ENCODE measurements around the gene PCCB. TPM values are rescaled to one million over a fixed set of nuclear protein-coding genes. Genes with fewer than 3 reads are reported as not detected.

PCCB gene
- total and polyA plus RNA-seq, 4 donors: 55.8 to 79.1 (median 61.5) TPM

DNA sequence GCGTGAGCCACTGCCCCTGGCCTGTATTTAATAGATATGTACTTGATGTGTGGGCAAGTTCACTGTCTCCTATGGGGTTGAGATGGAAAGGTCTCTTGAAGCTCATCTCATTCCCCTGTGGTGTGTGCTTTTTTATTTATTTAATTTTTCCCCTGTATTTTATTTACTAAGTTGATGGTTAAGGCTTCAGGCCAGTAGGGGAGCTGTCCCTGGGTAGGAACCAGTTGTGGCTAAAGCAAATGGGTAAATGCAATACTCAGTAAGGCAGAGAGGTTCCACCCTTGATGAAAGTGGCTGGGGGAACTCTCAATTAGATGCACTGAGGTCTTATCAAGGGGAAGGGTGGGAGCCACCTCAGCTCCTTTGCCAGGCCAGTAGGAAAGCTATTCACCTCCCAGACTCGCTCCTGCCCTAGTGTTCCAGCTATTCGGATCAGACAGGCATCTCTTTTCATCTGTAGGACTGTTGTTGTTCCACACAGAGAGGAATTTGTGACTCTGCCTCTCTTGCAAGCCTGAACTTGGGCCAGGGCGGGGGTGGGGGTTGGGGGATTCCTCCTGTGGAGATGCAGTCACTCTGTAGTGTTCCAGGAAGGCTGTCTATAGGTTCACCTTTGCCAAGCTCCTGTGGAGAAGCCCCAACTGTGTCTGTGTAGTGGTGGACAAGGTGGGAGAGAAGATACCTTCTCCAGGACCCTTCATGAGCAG is 26.1 kb downstream of the PCCB start:
- Histone ChIP-seq H3K4me3 (ENCODE audit: low read depth, low read length) (no peak overlapping the region), H3K27me3 (ENCODE audit: control insufficient read depth, insufficient read depth, low read length) (no peaks in the 10 kb centered on the region), H3K27ac (ENCODE audit: low read depth, low read length) (no peak overlapping the region), H3K4me1 (ENCODE audit: control insufficient read depth, insufficient read depth, low read length) (no peaks in the 10 kb centered on the region), H3K36me3 (ENCODE audit: control insufficient read depth, insufficient read depth, low read length) (peaks cover 23% of the 10 kb centered on the region), H3K9me3 (ENCODE audit: control insufficient read depth, insufficient read depth, low read length) (peaks cover 17% of the 10 kb centered on the region)
- 76% methylated on average over 2 of the region's 4 CpGs for WGBS (ENCODE audit: insufficient coverage)
- DNase-seq (ENCODE audit: low read depth in 4 of 6, low spot score in 6 of 6): no peak

- Histone ChIP-seq H3K36me3 (ENCODE audit: control insufficient read depth, insufficient read depth, low read length) (peaks cover 23% of the 10 kb centered on the region), H3K27ac (ENCODE audit: low read depth, low read length) (no peak overlapping the region), H3K9me3 (ENCODE audit: control insufficient read depth, insufficient read depth, low read length) (peaks cover 17% of the 10 kb centered on the region), H3K4me1 (ENCODE audit: control insufficient read depth, insufficient read depth, low read length) (no peaks in the 10 kb centered on the region), H3K4me3 (ENCODE audit: low read depth, low read length) (no peak overlapping the region), H3K27me3 (ENCODE audit: control insufficient read depth, insufficient read depth, low read length) (no peaks in the 10 kb centered on the region)
- DNase-seq (ENCODE audit: low read depth in 4 of 6, low spot score in 6 of 6): no peak
- WGBS (ENCODE audit: insufficient coverage): 84% methylated on average over 5 of the region's 5 CpGs
These were observed 27.0 kb downstream of the PCCB start for GRCh38 chr3:136277115-136277514.

GRCh38 chr3:136277634-136278033 is 27.5 kb downstream of the PCCB start:
- no peak for DNase-seq (ENCODE audit: low read depth in 4 of 6, low spot score in 6 of 6)

GRCh38 chr3:136279092-136279491 is 29.0 kb downstream of the PCCB start:
- DNase-seq (ENCODE audit: low read depth in 4 of 6, low spot score in 6 of 6): no peak
- Histone ChIP-seq H3K4me3 (ENCODE audit: low read depth, low read length) (no peak overlapping the region), H3K27me3 (ENCODE audit: control insufficient read depth, insufficient read depth, low read length) (no peaks in the 10 kb centered on the region), H3K27ac (ENCODE audit: low read depth, low read length) (no peak overlapping the region), H3K36me3 (ENCODE audit: control insufficient read depth, insufficient read depth, low read length) (peaks cover 28% of the 10 kb centered on the region), H3K9me3 (ENCODE audit: control insufficient read depth, insufficient read depth, low read length) (peaks cover 17% of the 10 kb centered on the region), H3K4me1 (ENCODE audit: control insufficient read depth, insufficient read depth, low read length) (no peaks in the 10 kb centered on the region)

More at GRCh38 chr3:136277634-136278033, 27.5 kb downstream of the PCCB start:
- Histone ChIP-seq H3K27ac (ENCODE audit: low read depth, low read length) (no peak overlapping the region), H3K9me3 (ENCODE audit: control insufficient read depth, insufficient read depth, low read length) (peaks cover 17% of the 10 kb centered on the region), H3K4me3 (ENCODE audit: low read depth, low read length) (no peak overlapping the region), H3K27me3 (ENCODE audit: control insufficient read depth, insufficient read depth, low read length) (no peaks in the 10 kb centered on the region), H3K36me3 (ENCODE audit: control insufficient read depth, insufficient read depth, low read length) (peaks cover 23% of the 10 kb centered on the region), H3K4me1 (ENCODE audit: control insufficient read depth, insufficient read depth, low read length) (no peaks in the 10 kb centered on the region)
- 63% methylated on average over 2 of the region's 4 CpGs for WGBS (ENCODE audit: insufficient coverage)

DNA sequence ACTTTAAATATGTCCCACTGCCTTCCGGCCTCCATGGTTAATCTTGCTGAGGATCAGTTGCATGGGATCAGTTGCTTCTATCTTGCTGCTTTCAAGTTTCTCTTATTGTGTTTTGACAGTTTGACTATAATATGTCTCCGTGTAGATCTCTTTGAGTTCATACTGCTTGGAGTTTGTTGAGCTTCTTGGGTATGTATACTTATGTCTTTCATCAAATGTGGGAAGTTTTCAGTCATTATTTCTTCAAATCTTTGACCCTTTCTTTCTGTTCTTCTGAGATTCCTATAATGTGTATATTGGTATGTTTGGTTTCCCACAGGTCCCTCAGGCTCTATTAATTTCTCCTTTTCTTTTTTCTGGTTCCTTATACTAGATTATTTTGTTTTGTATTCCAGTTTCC is 30.8 kb downstream of the PCCB start:
- 100% methylated on average over 1 of the region's 2 CpGs for WGBS (ENCODE audit: insufficient coverage)
- Histone ChIP-seq H3K27me3 (ENCODE audit: control insufficient read depth, insufficient read depth, low read length) (no peaks in the 10 kb centered on the region), H3K4me3 (ENCODE audit: low read depth, low read length) (no peak overlapping the region), H3K9me3 (ENCODE audit: control insufficient read depth, insufficient read depth, low read length) (peaks cover 17% of the 10 kb centered on the region), H3K27ac (ENCODE audit: low read depth, low read length) (no peak overlapping the region), H3K4me1 (ENCODE audit: control insufficient read depth, insufficient read depth, low read length) (no peaks in the 10 kb centered on the region), H3K36me3 (ENCODE audit: control insufficient read depth, insufficient read depth, low read length) (peaks cover 32% of the 10 kb centered on the region)
- no peak for DNase-seq (ENCODE audit: low read depth in 4 of 6, low spot score in 6 of 6)

DNA sequence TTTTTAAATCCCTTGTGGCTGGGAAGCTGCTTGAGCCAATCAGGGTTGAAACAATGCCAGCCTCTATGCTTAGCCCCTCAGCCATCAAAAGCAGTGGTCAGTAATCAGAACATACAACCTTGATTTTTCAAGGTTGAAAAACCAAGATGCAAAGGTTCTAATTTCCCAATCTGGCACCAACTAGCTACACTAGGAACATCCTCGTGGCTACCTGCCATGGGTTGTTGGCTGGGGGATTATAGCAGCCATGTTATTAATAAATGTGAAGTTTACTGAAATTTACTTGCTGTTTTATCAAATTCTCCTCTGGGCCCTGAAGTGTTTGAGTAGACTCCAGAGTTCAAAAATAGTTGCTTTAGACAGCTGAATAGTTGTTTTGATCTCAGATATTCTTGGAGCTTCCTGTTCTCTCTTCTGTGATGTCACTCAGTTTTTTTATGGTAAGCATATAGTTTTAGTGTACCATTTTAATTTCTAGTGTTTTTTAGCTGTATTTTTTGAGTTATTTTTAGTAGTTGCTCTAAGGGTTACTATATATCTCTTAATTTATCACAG is 31.9 kb downstream of the PCCB start:
- no CpG with 5 or more reads among the region's 1 CpG for WGBS (ENCODE audit: insufficient coverage)
- no peaks in the 10 kb centered on the region for H3K27me3 ChIP-seq (ENCODE audit: control insufficient read depth, insufficient read depth, low read length)
- DNase-seq (ENCODE audit: low read depth in 4 of 6, low spot score in 6 of 6): peak in 1 of 6 donors; percentile 35

DNA sequence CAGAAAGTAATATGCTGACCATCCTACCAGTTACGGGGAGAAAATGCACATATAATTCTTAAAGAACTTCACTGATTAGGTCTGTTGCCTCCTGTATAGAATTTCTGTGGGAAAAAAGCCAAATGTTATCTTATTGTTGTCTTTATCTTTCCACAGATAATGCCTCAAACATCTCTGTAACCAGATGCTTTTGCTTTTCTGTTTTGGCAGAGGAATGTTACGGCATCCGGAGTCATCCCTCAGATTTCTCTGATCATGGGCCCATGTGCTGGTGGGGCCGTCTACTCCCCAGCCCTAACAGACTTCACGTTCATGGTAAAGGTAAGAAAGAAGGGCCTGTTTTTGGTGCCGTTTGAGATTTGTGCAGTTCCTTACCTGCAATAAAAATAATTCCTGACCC is 33.5 kb downstream of the PCCB start:
- DNase-seq (ENCODE audit: low read depth in 4 of 6, low spot score in 6 of 6): no peak
- H3K4me3 ChIP-seq (ENCODE audit: low read depth, low read length): no peak overlapping the region
- no peaks in the 10 kb centered on the region for H3K4me1 ChIP-seq (ENCODE audit: control insufficient read depth, insufficient read depth, low read length)
- no CpG with 5 or more reads among the region's 6 CpGs for WGBS (ENCODE audit: insufficient coverage)
- peaks cover 15% of the 10 kb centered on the region for H3K9me3 ChIP-seq (ENCODE audit: control insufficient read depth, insufficient read depth, low read length)
- peaks cover 30% of the 10 kb centered on the region for H3K36me3 ChIP-seq (ENCODE audit: control insufficient read depth, insufficient read depth, low read length)
- H3K27ac ChIP-seq (ENCODE audit: low read depth, low read length): no peak overlapping the region
- H3K27me3 ChIP-seq (ENCODE audit: control insufficient read depth, insufficient read depth, low read length): no peaks in the 10 kb centered on the region

More for the DNA sequence above, 31.9 kb downstream of the PCCB start:
- H3K4me3 ChIP-seq (ENCODE audit: low read depth, low read length): no peak overlapping the region
- peaks cover 17% of the 10 kb centered on the region for H3K9me3 ChIP-seq (ENCODE audit: control insufficient read depth, insufficient read depth, low read length)
- peaks cover 29% of the 10 kb centered on the region for H3K36me3 ChIP-seq (ENCODE audit: control insufficient read depth, insufficient read depth, low read length)
- H3K4me1 ChIP-seq (ENCODE audit: control insufficient read depth, insufficient read depth, low read length): no peaks in the 10 kb centered on the region
- H3K27ac ChIP-seq (ENCODE audit: low read depth, low read length): no peak overlapping the region

GRCh38 chr3:136291302-136291701 is 41.2 kb downstream of the PCCB start:
- no CpG with 5 or more reads among the region's 5 CpGs for WGBS (ENCODE audit: insufficient coverage)
- no peak for DNase-seq (ENCODE audit: low read depth in 4 of 6, low spot score in 6 of 6)
- peaks cover 21% of the 10 kb centered on the region for H3K36me3 ChIP-seq (ENCODE audit: control insufficient read depth, insufficient read depth, low read length)

DNA sequence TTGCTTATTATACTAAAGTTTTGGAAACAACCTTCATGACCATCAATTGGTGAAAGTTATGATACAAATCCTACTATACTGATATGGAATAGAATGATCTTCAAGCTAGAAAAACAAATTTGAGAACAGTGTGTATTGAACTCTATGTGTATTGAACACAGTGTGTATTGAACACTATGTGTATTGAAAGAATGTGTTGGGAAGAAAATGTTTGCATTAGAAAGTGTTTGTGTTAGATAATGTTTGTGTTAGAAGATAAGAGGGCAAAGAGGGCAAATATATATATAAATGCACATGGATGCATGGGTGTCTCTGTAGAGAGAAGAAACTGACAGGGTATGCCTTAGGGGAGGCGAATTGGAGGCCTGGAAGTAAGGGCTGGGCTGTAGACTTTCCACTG is 42.4 kb downstream of the PCCB start:
- Histone ChIP-seq H3K27me3 (ENCODE audit: control insufficient read depth, insufficient read depth, low read length) (no peaks in the 10 kb centered on the region), H3K36me3 (ENCODE audit: control insufficient read depth, insufficient read depth, low read length) (peaks cover 14% of the 10 kb centered on the region), H3K9me3 (ENCODE audit: control insufficient read depth, insufficient read depth, low read length) (no peaks in the 10 kb centered on the region), H3K4me3 (ENCODE audit: low read depth, low read length) (no peak overlapping the region), H3K27ac (ENCODE audit: low read depth, low read length) (no peak overlapping the region), H3K4me1 (ENCODE audit: control insufficient read depth, insufficient read depth, low read length) (no peaks in the 10 kb centered on the region)
- no CpG with 5 or more reads among the region's 1 CpG for WGBS (ENCODE audit: insufficient coverage)
- no peak for DNase-seq (ENCODE audit: low read depth in 4 of 6, low spot score in 6 of 6)

More at GRCh38 chr3:136291302-136291701, 41.2 kb downstream of the PCCB start:
- Histone ChIP-seq H3K4me3 (ENCODE audit: low read depth, low read length) (no peak overlapping the region), H3K27me3 (ENCODE audit: control insufficient read depth, insufficient read depth, low read length) (no peaks in the 10 kb centered on the region), H3K9me3 (ENCODE audit: control insufficient read depth, insufficient read depth, low read length) (no peaks in the 10 kb centered on the region), H3K27ac (ENCODE audit: low read depth, low read length) (no peak overlapping the region), H3K4me1 (ENCODE audit: control insufficient read depth, insufficient read depth, low read length) (no peaks in the 10 kb centered on the region)

GRCh38 chr3:136293279-136293678 is 43.1 kb downstream of the PCCB start:
- Histone ChIP-seq H3K36me3 (ENCODE audit: control insufficient read depth, insufficient read depth, low read length) (peaks cover 19% of the 10 kb centered on the region), H3K4me3 (ENCODE audit: low read depth, low read length) (no peak overlapping the region), H3K27me3 (ENCODE audit: control insufficient read depth, insufficient read depth, low read length) (no peaks in the 10 kb centered on the region), H3K9me3 (ENCODE audit: control insufficient read depth, insufficient read depth, low read length) (no peaks in the 10 kb centered on the region), H3K4me1 (ENCODE audit: control insufficient read depth, insufficient read depth, low read length) (no peaks in the 10 kb centered on the region), H3K27ac (ENCODE audit: low read depth, low read length) (no peak overlapping the region)
- no peak for DNase-seq (ENCODE audit: low read depth in 4 of 6, low spot score in 6 of 6)
- WGBS (ENCODE audit: insufficient coverage): no CpG with 5 or more reads among the region's 2 CpGs

Data from spinal cord (tissue), 10 donors.